Measurements from ENCODE around the gene SLC9A9. TPM values are rescaled to one million over a fixed set of nuclear protein-coding genes. Genes with fewer than 3 reads are reported as not detected.

SLC9A9 gene
- total RNA-seq, 1 experiment from 2014 or later: not detected

GRCh38 chr3:143596957-143597642, 251.2 kb downstream of the SLC9A9 start:
- Mint-ChIP-seq H3K4me1 (ENCODE audit: low read depth, unreplicated experiment) (peaks cover 7% of the 10 kb centered on the region), H3K9me3 (ENCODE audit: unreplicated experiment) (no peaks in the 10 kb centered on the region), H3K36me3 (ENCODE audit: insufficient read depth, unreplicated experiment) (no peaks in the 10 kb centered on the region), H3K27me3 (ENCODE audit: insufficient read depth, unreplicated experiment) (no peaks in the 10 kb centered on the region), H3K4me3 (ENCODE audit: unreplicated experiment) (no peak overlapping the region), H3K27ac (ENCODE audit: unreplicated experiment) (no peak overlapping the region)
- DNase-seq: no peak
- ChIA-PET POLR2A (no interaction called here), CTCF (no interaction called here)
- Histone ChIP-seq H3K4me1 (peaks cover 15% of the 10 kb centered on the region), H3K9me3 (no peaks in the 10 kb centered on the region), H3K36me3 (ENCODE audit: control insufficient read depth, insufficient read depth, low read length) (no peaks in the 10 kb centered on the region), H3K4me3 (ENCODE audit: low read depth, low read length) (no peak overlapping the region), H3K27me3 (replicated peaks; ENCODE audit: control insufficient read depth, insufficient read depth, low read length) (no peaks in the 10 kb centered on the region)
- intact Hi-C loops (cut with micrococcal nuclease; ENCODE audit: unreplicated experiment): no loop called here
- TF ChIP-seq CTCF (IDR thresholded peaks at IDR 0.05; ENCODE audit: insufficient read depth in 1 of 2, low read depth in 1 of 2, low read length in 1 of 2, severe bottlenecking in 1 of 2, unreplicated experiment in 1 of 2): no peak
- no TSS peak for BruUV-seq (replicated peaks)

- CTCF ChIA-PET: no interaction called here
- H3K27ac Mint-ChIP-seq (ENCODE audit: unreplicated experiment): no peak overlapping the region
- BruUV-seq (replicated peaks): no TSS peak
Observed at GRCh38 chr3:143595456-143596077, 252.7 kb downstream of the SLC9A9 start.

DNA sequence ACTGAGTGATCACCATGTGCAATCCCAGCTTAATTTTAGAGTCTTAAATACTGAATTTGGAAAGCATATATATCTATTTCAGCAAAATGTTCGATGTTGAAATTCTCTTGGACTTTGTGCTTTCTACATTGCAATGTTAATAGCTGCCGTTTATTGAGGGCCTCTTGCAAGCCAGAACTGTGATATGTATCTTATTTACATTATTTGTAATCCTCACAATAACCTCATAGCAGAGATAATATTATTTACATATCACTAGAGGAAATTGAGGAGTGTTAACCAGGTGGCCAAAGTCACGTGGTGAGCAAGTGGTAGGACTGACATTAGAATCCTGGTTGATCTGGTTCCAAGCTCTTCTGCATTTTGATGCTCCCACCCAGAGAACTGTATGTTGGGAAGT, 254.1 kb downstream of the SLC9A9 start:
- no peaks in the 10 kb centered on the region for H3K27me3 Mint-ChIP-seq (ENCODE audit: insufficient read depth, unreplicated experiment)
- intact Hi-C loops (cut with micrococcal nuclease; ENCODE audit: unreplicated experiment): no loop called here
- H3K4me1 ChIP-seq: peaks cover 15% of the 10 kb centered on the region
- H3K36me3 ChIP-seq (ENCODE audit: control insufficient read depth, insufficient read depth, low read length): no peaks in the 10 kb centered on the region
- no peaks in the 10 kb centered on the region for H3K9me3 ChIP-seq
- no peaks in the 10 kb centered on the region for H3K9me3 Mint-ChIP-seq (ENCODE audit: unreplicated experiment)
- H3K4me3 Mint-ChIP-seq (ENCODE audit: unreplicated experiment): no peak overlapping the region
- peak; percentile 27 to 56 for DNase-seq
- no peak for TF ChIP-seq CTCF (IDR thresholded peaks at IDR 0.05; ENCODE audit: insufficient read depth in 1 of 2, low read depth in 1 of 2, low read length in 1 of 2, severe bottlenecking in 1 of 2, unreplicated experiment in 1 of 2)
- POLR2A ChIA-PET: no interaction called here
- no TSS peak for BruUV-seq (replicated peaks)
- H3K27ac Mint-ChIP-seq (ENCODE audit: unreplicated experiment): no peak overlapping the region
- H3K27me3 ChIP-seq (replicated peaks; ENCODE audit: control insufficient read depth, insufficient read depth, low read length): no peaks in the 10 kb centered on the region
- H3K4me1 Mint-ChIP-seq (ENCODE audit: low read depth, unreplicated experiment): peaks cover 7% of the 10 kb centered on the region
- no peak overlapping the region for H3K4me3 ChIP-seq (ENCODE audit: low read depth, low read length)
- CTCF ChIA-PET: no interaction called here
- H3K36me3 Mint-ChIP-seq (ENCODE audit: insufficient read depth, unreplicated experiment): no peaks in the 10 kb centered on the region

More at GRCh38 chr3:143595456-143596077, 252.7 kb downstream of the SLC9A9 start:
- H3K9me3 ChIP-seq: no peaks in the 10 kb centered on the region
- Mint-ChIP-seq H3K27me3 (ENCODE audit: insufficient read depth, unreplicated experiment) (no peaks in the 10 kb centered on the region), H3K4me3 (ENCODE audit: unreplicated experiment) (no peak overlapping the region), H3K4me1 (ENCODE audit: low read depth, unreplicated experiment) (peaks cover 7% of the 10 kb centered on the region), H3K36me3 (ENCODE audit: insufficient read depth, unreplicated experiment) (no peaks in the 10 kb centered on the region), H3K9me3 (ENCODE audit: unreplicated experiment) (no peaks in the 10 kb centered on the region)
- no peak overlapping the region for H3K4me3 ChIP-seq (ENCODE audit: low read depth, low read length)
- H3K4me1 ChIP-seq: peaks cover 15% of the 10 kb centered on the region
- POLR2A ChIA-PET: no interaction called here
- intact Hi-C loops (cut with micrococcal nuclease; ENCODE audit: unreplicated experiment): no loop called here
- DNase-seq: no peak
- no peaks in the 10 kb centered on the region for H3K27me3 ChIP-seq (replicated peaks; ENCODE audit: control insufficient read depth, insufficient read depth, low read length)
- TF ChIP-seq CTCF (IDR thresholded peaks at IDR 0.05; ENCODE audit: insufficient read depth in 1 of 2, low read depth in 1 of 2, low read length in 1 of 2, severe bottlenecking in 1 of 2, unreplicated experiment in 1 of 2): no peak
- no peaks in the 10 kb centered on the region for H3K36me3 ChIP-seq (ENCODE audit: control insufficient read depth, insufficient read depth, low read length)
